Measurements from ENCODE around the gene HHAT.

DNA sequence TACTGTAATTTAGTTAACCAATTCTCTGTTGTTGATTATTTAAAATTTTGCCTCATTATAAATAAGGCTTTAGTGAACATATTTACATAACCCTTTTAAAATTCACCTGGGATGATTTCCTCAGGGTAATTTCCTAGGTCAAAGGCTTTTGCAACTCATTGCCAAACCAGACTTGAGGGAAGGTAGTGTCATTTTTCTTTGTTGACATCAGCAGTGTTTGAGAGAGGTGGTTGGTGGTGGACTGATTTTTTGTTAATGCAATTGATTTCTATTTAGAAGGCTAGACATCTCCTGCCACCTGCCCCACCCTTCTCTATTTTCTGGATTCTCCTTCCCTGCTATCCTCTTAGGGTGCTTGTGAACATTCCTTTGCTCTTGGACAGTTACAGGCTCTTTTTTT, 116.8 kb downstream of the HHAT start:
- no peak for TF ChIP-seq EZH2phosphoT487 (IDR thresholded peaks at IDR 0.05; ENCODE audit: insufficient read depth, low read depth)
- TF ChIP-seq EZH2 (IDR thresholded peaks at IDR 0.05; ENCODE audit: insufficient read depth, poor library complexity, severe bottlenecking): no peak

Measured in GM23248 (cell line).